Psoas muscle (tissue), 8 donors: ENCODE results near the gene SYNC. TPM values are rescaled to one million over a fixed set of nuclear protein-coding genes. Genes with fewer than 3 reads are reported as not detected.
A peak's percentile ranks its signal among the peaks of the same experiment; 100 is the strongest.

ENCODE experiments used
- ATAC-seq, 4 donors: fragments of 200-7000 bp; cut with Tn5 transposase; one replicate each; pipeline ENCODE4 v1.9.1; 2020; ENCODE audit warnings: moderate library complexity in 3 of 4, mild to moderate bottlenecking in 2 of 4
- DNase-seq, 2 donors: peaks; one replicate each; pipeline ENCODE4 v3.0.0-alpha.2; 2020
- H3K27ac ChIP-seq: fragments of 200-600 bp; one replicate; pipeline ENCODE4 v1.8.0; 2022
- H3K27me3 ChIP-seq, 3 donors: fragments of 200-600 bp in 1 of 3; one replicate each; pipeline versions ENCODE4 v1.6.1 to v1.8.0; 2013 to 2022; ENCODE audit warnings: low read length in 2 of 3, mild to moderate bottlenecking in 2 of 3, moderate library complexity in 1 of 3; ENCODE audit not compliant: insufficient read depth in 3 of 3
- H3K36me3 ChIP-seq, 2 donors: fragments of 200-600 bp in 1 of 2; one replicate each; pipeline versions ENCODE4 v1.6.1 to v1.8.0; 2013 to 2022; ENCODE audit warnings: low read depth in 1 of 2, mild to moderate bottlenecking in 1 of 2, moderate library complexity in 1 of 2; ENCODE audit not compliant: insufficient read depth in 1 of 2
- H3K4me1 ChIP-seq: fragments of 200-600 bp; one replicate; pipeline ENCODE4 v1.8.0; 2022
- H3K4me3 ChIP-seq: fragments of 200-600 bp; one replicate; pipeline ENCODE4 v1.8.0; 2022; ENCODE audit warnings: mild to moderate bottlenecking
- H3K9me3 ChIP-seq: fragments of 200-600 bp; one replicate; pipeline ENCODE4 v1.8.0; 2022
- WGBS, 3 donors: extraction: QIAGEN DNeasy Blood & Tissue Kit; methylation state at CpG; one replicate each; pipeline versions ENCODE4 v1.1.6 to v1.1.7; 2013; 5-methylcytosine and 5-hydroxymethylcytosine counted together
- intact Hi-C, 2 donors: fragments of 100-400 bp; cut with DNase I; formaldehyde crosslinking; loops; one replicate each; pipeline versions ENCODE4 v1.11.0 to v1.14.2; 2022
- polyA plus RNA-seq, 3 donors: library from polyadenylated mRNA; stranded (reverse); fragments of 200-250 nt; gene quantifications; one replicate each; pipeline ENCODE4 v1.2.3, GENCODE V29; 2013
- total RNA-seq, 4 donors: library from RNA; stranded (reverse); fragmentation: NEBNext Ultra II Directional in 2 of 4; extraction: Animal tissue kit (Norgen Biotek cat#: 25700) in 2 of 4; gene quantifications; one replicate each; pipeline versions ENCODE4 v1.2.1 to v1.2.4, GENCODE V29; 2021 to 2023
- TF ChIP-seq, protein P1 (sequence below): fragments of 200-600 bp; IDR thresholded peaks from one replicate; pipeline ENCODE4 v1.8.0; 2022; ENCODE audit warnings: antibody characterized with exemption
- donor health status: healthy with polysubstance abuse.
- donor health status: DM: no; HTN: no; CAD: no; lungs with moderate emphysema.
- donor health status: Bipolar disorder and iron deficiency.
- donor health status: healthy.
- donor health status: DM: yes; HTN: yes; CAD: no.
- donor health status: DM: no; HTN: no; CAD: no.
- donor health status: DM: no; HTN: no; CAD: no.
- donor health status: DM: yes; HTN: yes; CAD: no.

SYNC gene
- total and polyA plus RNA-seq, 7 donors: 40.4 to 82.5 (median 52.6) TPM

DNA sequence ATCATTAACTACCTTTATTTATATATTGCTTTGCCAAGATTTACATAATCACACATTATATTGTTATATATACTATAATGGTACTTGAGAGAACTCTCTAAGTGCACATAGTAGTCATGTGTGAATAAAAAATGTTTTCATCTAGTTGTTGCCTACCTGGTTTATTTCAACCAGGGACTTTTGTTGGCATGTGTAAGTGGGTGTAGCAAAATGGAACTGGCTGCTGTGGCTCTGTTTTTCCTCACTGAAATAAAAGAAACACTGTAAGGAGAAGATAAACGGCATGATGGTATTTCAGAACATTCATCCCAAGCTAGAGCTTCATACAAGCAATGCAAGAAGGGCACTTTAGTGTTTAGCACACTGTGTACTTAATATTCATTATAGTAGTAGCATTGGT lies 36.7 kb downstream of the SYNC start:
- intact Hi-C loops: no loop called here
- Histone ChIP-seq H3K4me1 (peaks cover 3% of the 10 kb centered on the region), H3K27ac (no peak overlapping the region), H3K4me3 (no peak overlapping the region), H3K36me3 (peaks cover 12 to 99% of the 10 kb centered on the region in 2 donors), H3K9me3 (no peaks in the 10 kb centered on the region), H3K27me3 (no peaks in the 10 kb centered on the region)
- ATAC-seq (no peak), DNase-seq (no peak)
- 37 to 58% (median 41%) methylated on average over 1 of the region's 1 CpG for WGBS, 3 donors
- TF ChIP-seq, protein P1, sequence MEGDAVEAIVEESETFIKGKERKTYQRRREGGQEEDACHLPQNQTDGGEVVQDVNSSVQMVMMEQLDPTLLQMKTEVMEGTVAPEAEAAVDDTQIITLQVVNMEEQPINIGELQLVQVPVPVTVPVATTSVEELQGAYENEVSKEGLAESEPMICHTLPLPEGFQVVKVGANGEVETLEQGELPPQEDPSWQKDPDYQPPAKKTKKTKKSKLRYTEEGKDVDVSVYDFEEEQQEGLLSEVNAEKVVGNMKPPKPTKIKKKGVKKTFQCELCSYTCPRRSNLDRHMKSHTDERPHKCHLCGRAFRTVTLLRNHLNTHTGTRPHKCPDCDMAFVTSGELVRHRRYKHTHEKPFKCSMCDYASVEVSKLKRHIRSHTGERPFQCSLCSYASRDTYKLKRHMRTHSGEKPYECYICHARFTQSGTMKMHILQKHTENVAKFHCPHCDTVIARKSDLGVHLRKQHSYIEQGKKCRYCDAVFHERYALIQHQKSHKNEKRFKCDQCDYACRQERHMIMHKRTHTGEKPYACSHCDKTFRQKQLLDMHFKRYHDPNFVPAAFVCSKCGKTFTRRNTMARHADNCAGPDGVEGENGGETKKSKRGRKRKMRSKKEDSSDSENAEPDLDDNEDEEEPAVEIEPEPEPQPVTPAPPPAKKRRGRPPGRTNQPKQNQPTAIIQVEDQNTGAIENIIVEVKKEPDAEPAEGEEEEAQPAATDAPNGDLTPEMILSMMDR: no peak

DNA sequence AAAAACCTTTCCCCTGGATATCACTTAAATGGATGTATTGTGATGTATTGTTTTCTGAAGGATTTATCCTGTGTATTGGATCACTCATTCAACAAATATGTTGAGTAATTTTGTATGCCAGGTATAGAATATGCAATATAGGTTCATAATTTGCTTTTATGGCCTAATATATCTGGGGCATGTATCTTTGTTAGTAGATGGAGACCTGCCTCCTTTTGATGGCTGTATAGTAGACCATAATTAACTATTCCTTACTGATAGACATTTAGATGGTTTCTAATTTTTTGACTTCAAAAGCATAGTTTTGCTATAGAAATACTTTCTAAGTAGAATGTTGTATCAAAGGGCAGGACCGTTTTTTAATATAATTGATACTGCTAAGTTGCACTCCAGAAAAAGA lies 43.0 kb downstream of the SYNC start:
- Histone ChIP-seq H3K9me3 (no peaks in the 10 kb centered on the region), H3K27me3 (no peaks in the 10 kb centered on the region), H3K4me3 (no peak overlapping the region), H3K4me1 (peaks cover 7% of the 10 kb centered on the region), H3K27ac (no peak overlapping the region), H3K36me3 (peaks cover 2 to 97% of the 10 kb centered on the region in 2 donors)
- DNase-seq: no peak
- intact Hi-C loops: no loop called here
- 86 to 100% (median 89%) methylated on average over 1 of the region's 1 CpG for WGBS, 3 donors
- TF ChIP-seq, protein P1: no peak
- ATAC-seq: no peak

DNA sequence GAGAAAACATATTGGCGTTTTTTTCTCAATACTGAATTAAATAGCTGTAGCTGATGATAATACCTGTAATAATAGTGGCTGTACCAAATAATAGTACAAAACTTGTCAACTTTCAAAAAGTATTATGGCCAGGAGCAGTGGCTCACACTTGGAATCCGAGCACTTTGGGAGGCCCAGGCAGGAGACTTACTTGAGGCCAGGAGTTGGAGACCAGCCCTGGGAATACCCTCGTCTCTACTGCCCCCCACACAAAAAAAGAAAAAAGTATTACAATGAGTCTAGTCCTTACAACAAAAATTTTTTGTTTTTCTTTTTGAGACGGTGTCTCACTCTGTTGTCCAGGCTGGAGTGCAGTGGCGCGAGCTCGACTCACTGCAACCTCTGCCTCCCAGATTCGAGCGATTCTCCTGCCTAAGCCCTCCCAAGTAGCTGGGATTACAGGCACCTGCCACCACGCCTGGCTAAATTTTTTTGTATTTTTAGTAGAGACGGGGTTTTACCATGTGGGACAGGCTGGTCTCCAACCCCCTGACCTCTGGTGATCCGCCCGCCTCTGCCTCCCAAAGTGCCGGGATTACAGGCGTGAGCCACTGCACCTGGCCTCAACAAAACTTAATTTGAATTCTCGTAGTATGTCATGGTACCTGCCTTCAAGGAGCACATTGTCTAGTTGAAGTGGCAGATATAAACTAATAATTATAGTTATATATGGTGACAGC lies 50.2 kb downstream of the SYNC start:
- Histone ChIP-seq H3K4me1 (peaks cover 42% of the 10 kb centered on the region), H3K4me3 (peak overlapping the region; percentile 84), H3K9me3 (no peaks in the 10 kb centered on the region), H3K27me3 (no peaks in the 10 kb centered on the region), H3K36me3 (peaks cover 0 to 62% of the 10 kb centered on the region in 2 donors), H3K27ac (peak overlapping the region; percentile 99)
- DNase-seq: no peak
- ATAC-seq: no peak
- intact Hi-C loops: loop anchor here in 1 of 2 donors (5.0 kb wide), 1 partner anchor 50 kb away; the partner anchor contains the start of gene SYNC
- WGBS, 3 donors: 81 to 88% (median 88%) methylated on average over 16 of the region's 16 CpGs
- TF ChIP-seq, protein P1: no peak

DNA sequence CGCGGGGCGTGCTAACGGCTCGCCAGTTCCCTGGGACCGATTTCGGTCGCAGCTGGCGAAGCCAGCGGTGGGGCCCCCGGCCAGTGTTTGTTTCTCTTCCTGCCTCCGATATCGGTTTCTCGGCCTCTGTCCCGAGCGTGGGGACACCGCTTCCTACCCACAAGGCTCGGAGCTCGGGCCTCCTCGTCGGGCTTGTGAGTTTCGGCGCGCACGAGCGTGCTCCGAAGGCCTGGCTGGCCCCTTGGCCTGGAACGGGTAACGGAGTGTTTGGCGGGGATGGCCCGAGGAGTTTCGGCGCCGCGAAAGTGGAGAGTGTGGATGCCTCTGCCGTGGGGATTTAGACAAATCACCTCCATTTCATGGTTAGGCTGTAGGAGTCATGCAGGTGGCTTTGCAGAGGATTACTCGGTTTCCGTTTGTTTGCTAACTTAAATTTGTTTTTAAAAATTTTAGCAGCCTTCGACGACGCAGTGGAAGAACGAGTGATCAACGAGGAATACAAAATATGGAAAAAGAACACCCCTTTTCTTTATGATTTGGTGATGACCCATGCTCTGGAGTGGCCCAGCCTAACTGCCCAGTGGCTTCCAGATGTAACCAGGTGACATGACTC lies 51.0 kb downstream of the SYNC start:
- Histone ChIP-seq H3K4me3 (peak overlapping the region; percentile 84), H3K27me3 (no peaks in the 10 kb centered on the region), H3K36me3 (peaks cover 0 to 54% of the 10 kb centered on the region in 2 donors), H3K4me1 (peaks cover 43% of the 10 kb centered on the region), H3K27ac (peak overlapping the region; percentile 99), H3K9me3 (no peaks in the 10 kb centered on the region)
- intact Hi-C loops: loop anchor here in 1 of 2 donors (5.0 kb wide), 1 partner anchor 51 kb away; the partner anchor contains the start of gene SYNC
- 1% methylated on average over 40 to 43 of the region's 43 CpGs for WGBS, 3 donors
- no peak for DNase-seq
- peak; percentile 5 to 21 (median 14) for ATAC-seq
- TF ChIP-seq, protein P1: no peak
